ENCODE measurements around the gene TMEM119. TPM values are rescaled to one million over a fixed set of nuclear protein-coding genes. Genes with fewer than 3 reads are reported as not detected.

TMEM119 gene
- total and polyA plus RNA-seq, 12 donors, result 3.1 to 14.8 (median 6.6) TPM

DNA sequence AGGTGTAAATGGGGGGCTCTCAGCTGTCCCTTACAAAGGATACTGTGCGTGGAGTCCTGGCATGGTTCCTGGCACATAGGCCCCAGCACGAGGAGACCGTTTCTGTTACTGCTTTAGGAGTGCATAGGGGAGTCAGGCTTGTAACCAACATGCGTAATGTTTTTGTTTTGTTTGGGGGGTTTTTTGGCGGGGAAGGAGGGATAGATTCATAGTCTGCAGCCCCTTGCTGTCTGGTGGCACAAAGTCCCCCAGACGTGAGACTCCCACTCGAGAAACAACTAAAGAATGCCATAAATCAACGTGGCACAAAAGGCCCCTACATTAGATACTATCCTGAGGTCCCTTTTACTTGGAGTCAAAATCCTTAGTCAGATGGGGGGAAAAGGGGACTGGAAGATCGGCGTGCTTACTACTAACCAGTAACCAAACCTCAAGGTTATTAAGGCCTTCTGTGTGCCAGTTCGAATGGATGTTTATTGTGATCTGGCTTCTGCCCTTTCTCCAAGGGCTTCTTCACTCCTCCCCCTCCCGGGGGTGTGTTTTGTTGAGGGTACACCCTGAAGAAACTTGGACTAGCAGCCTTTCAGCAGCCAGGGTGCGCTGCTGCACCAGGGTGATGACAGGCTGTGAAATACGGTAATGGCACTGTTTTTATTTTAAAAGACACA lies 34.6 kb downstream of the TMEM119 start:
- H3K4me1 ChIP-seq (replicated peaks in 1 of 2), result peaks cover 25 to 56% of the 10 kb centered on the region in 2 donors
- whole genome bisulfite sequencing, 4 donors, result 1 to 2% (median 2%) methylated on average over 11 to 14 of the region's 14 CpGs
- H3K9me3 ChIP-seq (replicated peaks in 1 of 3), result no peaks in the 10 kb centered on the region
- peak overlapping the region; percentile 56 to 99 (median 90) for H3K4me3 ChIP-seq
- H3K27ac ChIP-seq, result peak overlapping the region; percentile 56 to 98 (median 94)
- peaks cover 0 to 43% of the 10 kb centered on the region in 2 donors for H3K36me3 ChIP-seq (replicated peaks in 1 of 2)
- peak; percentile 84 to 94 (median 90) for DNase-seq
- TF ChIP-seq, protein P1, sequence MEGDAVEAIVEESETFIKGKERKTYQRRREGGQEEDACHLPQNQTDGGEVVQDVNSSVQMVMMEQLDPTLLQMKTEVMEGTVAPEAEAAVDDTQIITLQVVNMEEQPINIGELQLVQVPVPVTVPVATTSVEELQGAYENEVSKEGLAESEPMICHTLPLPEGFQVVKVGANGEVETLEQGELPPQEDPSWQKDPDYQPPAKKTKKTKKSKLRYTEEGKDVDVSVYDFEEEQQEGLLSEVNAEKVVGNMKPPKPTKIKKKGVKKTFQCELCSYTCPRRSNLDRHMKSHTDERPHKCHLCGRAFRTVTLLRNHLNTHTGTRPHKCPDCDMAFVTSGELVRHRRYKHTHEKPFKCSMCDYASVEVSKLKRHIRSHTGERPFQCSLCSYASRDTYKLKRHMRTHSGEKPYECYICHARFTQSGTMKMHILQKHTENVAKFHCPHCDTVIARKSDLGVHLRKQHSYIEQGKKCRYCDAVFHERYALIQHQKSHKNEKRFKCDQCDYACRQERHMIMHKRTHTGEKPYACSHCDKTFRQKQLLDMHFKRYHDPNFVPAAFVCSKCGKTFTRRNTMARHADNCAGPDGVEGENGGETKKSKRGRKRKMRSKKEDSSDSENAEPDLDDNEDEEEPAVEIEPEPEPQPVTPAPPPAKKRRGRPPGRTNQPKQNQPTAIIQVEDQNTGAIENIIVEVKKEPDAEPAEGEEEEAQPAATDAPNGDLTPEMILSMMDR (IDR thresholded peaks at IDR 0.05), result peak; percentile 60 to 94 (median 89)
- peak in 1 of 2 donors; percentile 61 for TF ChIP-seq POLR2A (IDR thresholded peaks at IDR 0.05)
- intact Hi-C loops (cut with DNase I), result loop anchor here (2.0 to 10.0 kb wide), 2 partner anchors 56 to 232 kb away; no protein-coding TSS in a partner anchor
- H3K27me3 ChIP-seq, result no peaks in the 10 kb centered on the region

DNA sequence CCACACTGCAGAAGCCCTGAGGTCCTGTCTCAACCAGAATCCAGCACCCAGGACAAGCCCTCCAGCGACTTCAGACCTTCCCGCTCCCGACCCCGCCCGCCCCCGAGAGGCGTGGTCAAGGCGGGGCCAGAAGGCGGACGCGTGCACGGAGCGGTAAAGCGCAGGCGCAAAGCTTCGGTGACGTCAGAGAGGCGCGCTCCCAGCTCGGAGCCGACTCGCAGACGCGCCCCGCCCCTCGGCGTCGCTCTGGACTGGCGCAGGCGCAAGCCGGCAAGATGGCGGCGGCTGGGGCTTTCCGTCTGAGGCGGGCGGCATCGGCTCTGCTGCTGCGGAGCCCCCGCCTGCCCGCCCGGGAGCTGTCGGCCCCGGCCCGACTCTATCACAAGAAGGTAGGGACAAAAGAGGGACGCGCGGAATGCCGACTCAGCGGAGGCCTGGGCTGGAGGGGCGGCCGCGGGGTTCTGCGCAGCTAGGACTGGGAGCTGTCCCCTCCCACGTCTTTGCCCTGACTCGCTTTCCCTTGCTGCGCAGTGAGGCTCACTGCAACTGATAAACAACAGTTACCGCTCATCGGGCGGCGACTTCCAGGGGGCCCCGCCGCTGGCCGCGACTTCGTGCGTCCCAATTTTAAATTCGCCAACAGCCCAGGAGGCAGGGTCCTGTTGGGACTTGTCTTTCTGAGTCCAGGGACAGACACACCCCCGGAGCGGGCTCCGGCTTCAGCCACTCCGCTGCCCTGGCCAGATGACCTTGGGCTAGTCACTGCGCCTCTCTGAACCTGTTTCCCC lies 35.3 kb downstream of the TMEM119 start, which contains the start of gene ISCU:
TSS of gene ISCU (plus strand) at position 249 of the 788 bp plus-strand sequence. CDS start at position 276, 27 bp downstream.
- Histone ChIP-seq H3K9me3 (replicated peaks in 1 of 3) (no peaks in the 10 kb centered on the region), H3K27me3 (no peaks in the 10 kb centered on the region), H3K36me3 (replicated peaks in 1 of 2) (peaks cover 0 to 36% of the 10 kb centered on the region in 2 donors), H3K4me1 (replicated peaks in 1 of 2) (peaks cover 25 to 62% of the 10 kb centered on the region in 2 donors), H3K27ac (peak within 1 kb of the TSS; percentile 90 to 98 (median 94)), H3K4me3 (peak within 1 kb of the TSS; percentile 56 to 99 (median 90))
- intact Hi-C loops (cut with DNase I), result loop anchor here (2.0 to 10.0 kb wide), 2 partner anchors 56 to 232 kb away; no protein-coding TSS in a partner anchor
- 0 to 1% (median 0%) methylated on average over 19 to 72 of the region's 72 CpGs for WGBS, 4 donors
- DNase-seq, result peak; percentile 97 to 99 (median 98)
- TF ChIP-seq, protein P1 (IDR thresholded peaks at IDR 0.05), result no peak
- TF ChIP-seq POLR2A (IDR thresholded peaks at IDR 0.05), result peak; percentile 96 to 97

GRCh38 chr12:108561852-108562347 lies 36.0 kb downstream of the TMEM119 start:
- peak in 1 of 7 donors; percentile 28 for DNase-seq
- Histone ChIP-seq H3K27ac (peak overlapping the region; percentile 90 to 98 (median 94)), H3K27me3 (no peaks in the 10 kb centered on the region), H3K4me1 (replicated peaks in 1 of 2) (peaks cover 25 to 68% of the 10 kb centered on the region in 2 donors), H3K36me3 (replicated peaks in 1 of 2) (peaks cover 0 to 30% of the 10 kb centered on the region in 2 donors), H3K4me3 (peak overlapping the region in 2 of 4 donors; percentile 85 to 99), H3K9me3 (replicated peaks in 1 of 3) (no peaks in the 10 kb centered on the region)
- no peak for TF ChIP-seq POLR2A (IDR thresholded peaks at IDR 0.05)
- TF ChIP-seq, protein P1 (IDR thresholded peaks at IDR 0.05), result no peak
- intact Hi-C loops (cut with DNase I), result loop anchor here (2.0 to 10.0 kb wide), 2 partner anchors 57 to 233 kb away; no protein-coding TSS in a partner anchor
- WGBS, 4 donors, result 0 to 1% (median 1%) methylated on average over 14 to 20 of the region's 20 CpGs

Measured in adrenal gland (tissue), 12 donors.